Central memory CD8-positive, alpha-beta T cell (primary cell): ENCODE measurements around the gene TNS2.
"Not testable (repeated sequence)": the region's sequence is repeated elsewhere in the genome, so short reads cannot be mapped to it uniquely, and the experiment has no call there.

Source experiments
- ATAC-seq: fragments of 150-1000 bp; cut with Tn5 transposase; replicated peaks from 2 replicates; pipeline ENCODE4 v1.10.0; 2022; ENCODE audit warnings: mild to moderate bottlenecking, moderate FRiP score, moderate number of reproducible peaks; ENCODE audit not compliant: poor library complexity, severe bottlenecking; ENCODE audit errors: extremely low read depth
- DNase-seq, 2 donors: peaks; one replicate each; pipeline ENCODE4 v3.0.0; 2021; ENCODE audit warnings: low spot score in 2 of 2
- H3K27ac Mint-ChIP-seq: one replicate; pipeline ENCODE4 v1.8.0; 2022; ENCODE audit warnings: low read depth, mild to moderate bottlenecking, moderate library complexity, mixed read lengths
- H3K27me3 Mint-ChIP-seq: one replicate; pipeline ENCODE4 v1.8.0; 2022; ENCODE audit warnings: mixed read lengths
- H3K36me3 Mint-ChIP-seq: one replicate; pipeline ENCODE4 v1.8.0; 2022; ENCODE audit warnings: mild to moderate bottlenecking, moderate library complexity, mixed read lengths; ENCODE audit not compliant: insufficient read depth
- H3K4me1 Mint-ChIP-seq: one replicate; pipeline ENCODE4 v1.8.0; 2022; ENCODE audit warnings: mixed read lengths
- H3K4me3 Mint-ChIP-seq: one replicate; pipeline ENCODE4 v1.8.0; 2022; ENCODE audit warnings: mild to moderate bottlenecking, moderate library complexity, mixed read lengths
- H3K9me3 Mint-ChIP-seq: one replicate; pipeline ENCODE4 v1.8.0; 2022; ENCODE audit warnings: mixed read lengths

Gene TNS2

DNA sequence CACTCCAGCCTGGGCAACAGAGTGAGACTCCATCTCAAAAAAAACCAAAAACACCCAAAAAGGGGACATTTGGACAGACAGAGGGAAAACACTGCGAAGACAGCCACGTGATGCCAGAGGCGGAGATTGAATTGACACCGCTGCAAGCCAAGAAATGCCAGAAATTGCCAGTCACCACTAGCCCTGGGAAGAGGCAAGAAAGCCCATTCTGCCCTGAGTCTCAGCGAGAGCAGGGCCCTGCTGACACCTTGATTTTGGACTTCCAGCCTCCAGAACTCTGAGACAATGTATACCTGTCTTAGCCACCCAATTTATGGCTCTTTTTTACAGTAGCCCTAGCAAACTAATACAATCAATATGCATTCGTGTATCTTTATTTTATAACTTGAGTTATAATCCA, 40.2 kb downstream of the TNS2 start:
- Mint-ChIP-seq H3K36me3 (no peaks in the 10 kb centered on the region), H3K4me1 (no peaks in the 10 kb centered on the region), H3K27ac (no peak overlapping the region), H3K9me3 (no peaks in the 10 kb centered on the region), H3K4me3 (no peak overlapping the region), H3K27me3 (peaks cover 23% of the 10 kb centered on the region)
- ATAC-seq (no peak), DNase-seq (no peak)

DNA sequence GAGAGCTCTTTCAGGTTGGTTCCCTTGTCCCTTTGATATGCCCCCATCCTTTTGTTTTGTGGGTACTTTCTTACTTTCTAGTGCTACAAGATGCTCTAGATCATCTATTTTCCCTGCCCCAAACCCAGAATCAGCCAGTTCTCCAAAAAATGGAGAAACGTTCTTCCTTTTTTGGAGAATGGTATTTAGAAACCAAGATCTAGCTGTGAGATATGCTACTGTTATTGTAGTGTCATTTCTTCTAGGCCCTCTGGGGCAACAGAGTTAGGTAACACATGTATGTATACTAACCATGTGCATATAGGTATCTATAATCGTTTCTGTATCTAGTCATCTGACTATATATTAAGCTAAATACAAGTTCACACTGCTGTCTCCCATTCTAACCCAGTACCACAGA, 40.7 kb downstream of the TNS2 start:
- DNase-seq: no peak
- Mint-ChIP-seq H3K27me3 (peaks cover 19% of the 10 kb centered on the region), H3K4me3 (no peak overlapping the region), H3K4me1 (no peaks in the 10 kb centered on the region), H3K27ac (no peak overlapping the region), H3K36me3 (no peaks in the 10 kb centered on the region), H3K9me3 (no peaks in the 10 kb centered on the region)
- no peak for ATAC-seq

DNA sequence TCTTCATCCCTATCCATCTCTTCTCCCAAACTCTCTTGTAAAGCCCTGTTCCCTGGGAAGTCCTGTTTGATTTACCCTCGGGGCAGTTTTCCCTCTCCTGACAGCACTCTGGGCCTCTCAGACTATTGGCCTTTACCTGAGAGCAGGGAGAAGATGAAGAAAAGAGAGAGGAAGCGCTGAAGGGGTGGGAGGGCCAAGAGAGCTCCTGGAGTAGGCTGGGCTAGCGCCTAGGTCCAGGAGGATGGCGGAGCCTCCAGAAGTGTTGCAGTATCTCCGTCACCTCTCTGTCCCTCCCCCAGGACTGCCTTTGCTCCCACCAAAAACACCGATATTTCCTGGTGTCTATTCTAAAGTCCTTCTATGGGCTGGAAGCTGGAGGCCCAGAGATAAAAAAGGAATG, 41.9 kb downstream of the TNS2 start:
- peaks cover 6% of the 10 kb centered on the region for H3K4me1 Mint-ChIP-seq
- no peaks in the 10 kb centered on the region for H3K36me3 Mint-ChIP-seq
- no peaks in the 10 kb centered on the region for H3K9me3 Mint-ChIP-seq
- no peak overlapping the region for H3K4me3 Mint-ChIP-seq
- DNase-seq: no peak
- ATAC-seq: no peak
- H3K27ac Mint-ChIP-seq: no peak overlapping the region
- H3K27me3 Mint-ChIP-seq: peaks cover 13% of the 10 kb centered on the region

DNA sequence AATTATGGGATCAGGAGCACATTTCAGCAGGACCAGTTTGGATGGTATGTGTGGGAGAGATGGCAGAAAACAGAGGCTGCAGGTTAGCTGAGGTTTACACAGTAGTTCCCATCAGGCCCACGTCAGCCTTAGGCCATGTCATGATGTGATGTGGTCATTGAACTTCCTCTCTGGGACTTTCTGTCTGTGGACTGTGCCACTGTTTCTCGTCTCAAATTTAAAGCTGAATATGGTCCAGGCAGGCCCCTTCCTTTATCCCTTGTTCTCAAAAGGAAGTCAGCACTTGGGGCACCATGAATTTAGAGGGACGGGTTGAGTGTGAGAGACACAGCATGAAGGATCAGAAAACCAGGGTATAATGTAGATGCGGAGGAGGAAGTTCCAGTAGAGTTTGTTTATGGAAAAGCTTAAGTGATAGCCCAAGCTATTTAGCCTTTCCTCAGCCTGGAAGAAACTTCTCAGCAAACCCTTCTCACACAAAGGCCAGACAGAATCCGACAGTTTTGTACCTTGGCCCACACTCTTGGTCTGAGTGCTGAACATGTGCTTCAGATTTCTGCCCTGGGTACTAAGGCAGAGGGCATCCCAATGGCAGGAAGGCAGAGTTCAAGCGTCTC, 44.0 kb downstream of the TNS2 start:
- Mint-ChIP-seq H3K4me3 (no peak overlapping the region), H3K9me3 (no peaks in the 10 kb centered on the region), H3K36me3 (no peaks in the 10 kb centered on the region), H3K4me1 (peaks cover 27% of the 10 kb centered on the region), H3K27me3 (peaks cover 13% of the 10 kb centered on the region), H3K27ac (no peak overlapping the region)
- DNase-seq: no peak
- no peak for ATAC-seq

DNA sequence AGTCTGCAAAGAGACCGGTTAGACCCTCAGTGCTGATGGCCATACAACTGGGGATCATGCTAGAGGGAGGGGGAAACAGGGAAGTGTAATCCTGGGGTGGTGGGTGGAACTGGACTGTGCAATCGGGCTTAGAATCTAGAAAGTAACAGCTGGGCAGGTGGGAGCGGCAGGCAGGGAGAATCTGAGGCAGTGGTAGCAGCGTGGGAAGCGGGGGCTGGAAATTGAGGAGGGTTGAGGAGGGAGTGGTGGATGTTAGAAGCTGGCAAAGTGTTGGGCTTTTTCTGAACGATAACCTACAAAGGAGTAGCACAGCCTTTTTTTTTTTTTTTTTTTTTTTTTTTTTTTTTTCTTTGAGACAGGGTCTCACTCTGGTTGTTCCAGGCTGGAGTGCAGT, 44.5 kb downstream of the TNS2 start:
- Mint-ChIP-seq H3K4me3 (no peak overlapping the region), H3K36me3 (peaks cover under 1% of the 10 kb centered on the region), H3K27me3 (peaks cover 13% of the 10 kb centered on the region), H3K9me3 (no peaks in the 10 kb centered on the region), H3K4me1 (peaks cover 32% of the 10 kb centered on the region), H3K27ac (no peak overlapping the region)
- DNase-seq (no peak), ATAC-seq (no peak)

DNA sequence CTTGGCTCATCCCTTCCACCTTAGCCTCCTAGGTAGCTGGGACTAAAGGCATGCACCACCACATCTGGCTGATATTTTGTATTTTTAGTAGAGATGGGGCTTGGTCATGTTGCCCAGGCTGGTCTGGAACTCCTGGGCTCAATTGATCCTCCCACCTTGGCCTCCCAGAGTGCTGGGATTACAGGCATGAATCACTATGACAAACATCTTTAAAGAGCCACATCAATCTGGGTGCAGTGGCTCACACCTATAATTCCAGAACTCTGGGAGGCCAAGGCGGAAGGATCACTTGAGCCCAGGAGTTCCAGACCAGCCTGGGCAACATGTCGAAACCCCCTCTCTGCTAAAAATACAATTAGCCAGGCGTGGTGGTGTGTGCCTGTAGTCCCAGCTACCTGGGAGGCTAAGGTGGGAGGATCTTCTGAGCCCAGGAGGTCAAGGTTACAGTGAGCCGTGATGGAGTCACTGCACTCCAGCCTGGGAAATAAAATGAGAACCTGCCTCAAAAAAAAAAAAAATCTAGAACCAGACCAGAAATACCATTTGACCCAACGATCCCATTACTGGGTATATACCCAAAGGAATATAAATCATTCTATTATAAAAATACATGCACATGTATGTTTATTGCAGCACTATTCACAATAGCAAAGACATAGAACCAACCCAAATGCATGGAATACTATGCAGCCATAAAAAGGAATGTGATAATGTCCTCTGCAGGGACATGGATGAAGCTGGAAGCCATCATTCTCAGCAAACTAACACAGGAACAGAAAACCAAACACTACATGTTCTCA, 45.1 kb downstream of the TNS2 start:
- not testable (repeated sequence) for H3K36me3 Mint-ChIP-seq, H3K27ac Mint-ChIP-seq, H3K9me3 Mint-ChIP-seq, H3K4me3 Mint-ChIP-seq, ATAC-seq, DNase-seq
- Mint-ChIP-seq H3K27me3 (peaks cover 13% of the 10 kb centered on the region), H3K4me1 (peaks cover 35% of the 10 kb centered on the region)

GRCh38 chr12:53095596-53095895, 45.7 kb downstream of the TNS2 start:
- peaks cover 35% of the 10 kb centered on the region for H3K4me1 Mint-ChIP-seq
- H3K36me3 Mint-ChIP-seq, ATAC-seq, H3K27ac Mint-ChIP-seq, H3K9me3 Mint-ChIP-seq, H3K4me3 Mint-ChIP-seq, DNase-seq: not testable (repeated sequence)
- peaks cover 13% of the 10 kb centered on the region for H3K27me3 Mint-ChIP-seq

- Mint-ChIP-seq H3K36me3 (peaks cover 1% of the 10 kb centered on the region), H3K9me3 (no peaks in the 10 kb centered on the region), H3K4me3 (peak overlapping the region; percentile 41), H3K4me1 (peaks cover 35% of the 10 kb centered on the region), H3K27me3 (peaks cover 13% of the 10 kb centered on the region), H3K27ac (no peak overlapping the region)
- ATAC-seq (no peak), DNase-seq (no peak)
Observed at GRCh38 chr12:53096089-53096741, 46.4 kb downstream of the TNS2 start.

DNA sequence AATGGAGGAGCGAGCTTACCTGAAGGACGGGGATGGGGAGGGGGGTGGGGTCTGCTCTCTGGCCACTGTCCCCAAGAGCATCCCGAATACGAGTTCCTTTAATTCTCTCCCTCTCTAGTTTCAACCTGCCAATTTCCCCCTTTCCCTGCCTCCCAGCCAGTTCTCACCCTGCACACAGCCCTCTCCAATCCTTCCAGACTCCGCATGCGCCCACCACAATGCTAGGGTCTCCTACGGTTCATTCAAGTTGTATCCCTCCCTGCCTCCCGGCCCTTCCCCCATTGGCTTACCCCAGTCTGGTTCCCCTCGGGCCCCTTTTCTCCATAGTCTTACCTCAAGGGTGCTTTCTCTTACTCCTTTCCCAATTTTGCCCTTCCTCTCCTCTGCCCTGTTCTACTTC, 46.9 kb downstream of the TNS2 start:
- Mint-ChIP-seq H3K36me3 (peaks cover 1% of the 10 kb centered on the region), H3K4me3 (peak overlapping the region; percentile 67), H3K4me1 (peaks cover 35% of the 10 kb centered on the region), H3K27ac (no peak overlapping the region), H3K9me3 (no peaks in the 10 kb centered on the region), H3K27me3 (peaks cover 10% of the 10 kb centered on the region)
- no peak for ATAC-seq
- no peak for DNase-seq

DNA sequence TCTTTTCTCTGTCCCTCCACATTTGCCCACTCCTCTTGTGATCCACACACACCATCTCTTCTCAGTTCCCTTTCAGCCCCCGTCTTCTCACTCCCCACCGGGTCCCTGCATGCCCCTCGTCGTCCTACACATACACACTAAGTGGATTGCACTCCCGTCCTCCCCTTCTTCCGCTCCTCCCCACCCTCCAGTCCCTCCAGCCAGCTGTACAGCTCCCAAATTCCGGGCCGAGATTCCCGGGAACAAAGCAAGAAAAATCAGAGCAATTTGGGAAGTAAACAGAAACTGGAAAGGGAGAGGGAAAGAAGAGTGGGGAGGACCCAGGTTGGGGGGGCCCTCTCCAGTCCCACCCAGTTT, 47.3 kb downstream of the TNS2 start:
- Mint-ChIP-seq H3K4me1 (peaks cover 39% of the 10 kb centered on the region), H3K27ac (no peak overlapping the region)
- no peak for DNase-seq

GRCh38 chr12:53097564-53098353, 47.9 kb downstream of the TNS2 start, which contains the start of gene IGFBP6:
TSS of gene IGFBP6 (plus strand) at chr12:53097667. CDS start at chr12:53097718, 51 bp downstream.
- DNase-seq (peak; percentile 26 to 33), ATAC-seq (peak; percentile 61)
- Mint-ChIP-seq H3K4me1 (peaks cover 45% of the 10 kb centered on the region), H3K36me3 (peaks cover 1% of the 10 kb centered on the region), H3K27me3 (no peaks in the 10 kb centered on the region), H3K9me3 (no peaks in the 10 kb centered on the region), H3K27ac (no peak within 1 kb of the TSS), H3K4me3 (peak within 1 kb of the TSS; percentile 67)

More for the DNA sequence above, 47.3 kb downstream of the TNS2 start:
- Mint-ChIP-seq H3K27me3 (peaks cover 5% of the 10 kb centered on the region), H3K4me3 (peak overlapping the region; percentile 67), H3K9me3 (no peaks in the 10 kb centered on the region), H3K36me3 (peaks cover 1% of the 10 kb centered on the region)
- no peak for ATAC-seq

DNA sequence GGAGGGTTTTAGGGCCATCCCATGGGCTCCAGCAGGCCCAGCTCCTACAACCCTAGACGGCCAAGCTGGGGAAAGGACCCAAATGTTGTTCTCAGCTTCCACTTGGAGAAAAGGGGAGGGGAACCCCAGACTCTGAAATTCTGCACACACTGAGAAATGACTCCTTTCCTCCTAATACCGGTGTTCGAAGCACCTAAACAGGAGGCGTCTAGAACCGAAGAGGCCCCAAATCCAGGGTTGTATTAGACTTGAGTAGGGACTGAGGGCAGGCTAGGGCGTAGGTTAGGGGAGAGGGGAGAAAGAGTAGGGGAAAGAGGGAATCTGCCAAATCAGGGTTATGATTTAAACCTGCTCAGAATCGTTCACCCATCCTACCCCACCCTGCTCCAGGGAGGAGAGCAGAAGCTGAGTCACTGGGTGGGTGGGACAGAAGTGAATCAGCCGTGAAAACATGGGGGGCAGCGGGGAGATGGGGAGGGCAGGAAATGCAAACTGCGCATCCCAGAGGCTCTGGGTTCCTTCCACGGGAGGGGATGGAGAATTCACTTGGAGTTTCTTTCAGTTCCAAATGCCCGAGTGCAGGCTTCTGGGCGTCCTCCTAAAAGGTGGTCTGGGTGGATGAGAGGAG, 48.6 kb downstream of the TNS2 start:
- no peak for DNase-seq
- Mint-ChIP-seq H3K27me3 (no peaks in the 10 kb centered on the region), H3K9me3 (no peaks in the 10 kb centered on the region), H3K4me3 (peak overlapping the region; percentile 67), H3K4me1 (peaks cover 52% of the 10 kb centered on the region), H3K27ac (no peak overlapping the region), H3K36me3 (peaks cover 1% of the 10 kb centered on the region)
- ATAC-seq: no peak
